ENCODE results near the gene SLN. TPM values are rescaled to one million over a fixed set of nuclear protein-coding genes. Genes with fewer than 3 reads are reported as not detected.

The SLN gene
- polyA plus RNA-seq, 1 donor, result 0.27 TPM

- DNase-seq, result no peak
These were observed 28.0 kb downstream of the SLN start for GRCh38 chr11:107683807-107684206.

GRCh38 chr11:107683061-107683460 lies 28.8 kb downstream of the SLN start:
- no peak for DNase-seq

- DNase-seq, result no peak
These were observed 29.3 kb downstream of the SLN start for GRCh38 chr11:107682572-107682971.

GRCh38 chr11:107682171-107682570 lies 29.7 kb downstream of the SLN start:
- no peak for DNase-seq

- no peak for DNase-seq
These were observed 32.4 kb downstream of the SLN start for GRCh38 chr11:107679255-107680024.

GRCh38 chr11:107678632-107678971 lies 33.3 kb downstream of the SLN start:
- DNase-seq, result no peak

GRCh38 chr11:107677924-107678631 lies 33.8 kb downstream of the SLN start:
- no peak for DNase-seq

- DNase-seq, result no peak
These were observed 35.4 kb downstream of the SLN start for GRCh38 chr11:107676336-107677057.

GRCh38 chr11:107675902-107676301 lies 36.0 kb downstream of the SLN start:
- no peak for DNase-seq

- DNase-seq, result no peak
These were observed 41.8 kb downstream of the SLN start for GRCh38 chr11:107669893-107670601.

GRCh38 chr11:107669191-107669740 lies 42.6 kb downstream of the SLN start:
- DNase-seq, result no peak

- no peak for DNase-seq
These were observed 44.8 kb downstream of the SLN start for GRCh38 chr11:107666911-107667613.

- DNase-seq, result no peak
These were observed 46.8 kb downstream of the SLN start for GRCh38 chr11:107665018-107665417.

- DNase-seq, result no peak
These were observed 50.2 kb downstream of the SLN start for GRCh38 chr11:107661656-107662055.

- DNase-seq, result no peak
These were observed 51.8 kb downstream of the SLN start for GRCh38 chr11:107660066-107660465.

GRCh38 chr11:107659310-107659709 lies 52.5 kb downstream of the SLN start:
- no peak for DNase-seq

Other genes starting within 250 kb of the SLN start
- gene ALKBH8, start 146.3 kb downstream of the SLN start, polyA plus RNA-seq (ENCODE audit: insufficient read length), result 13.5 TPM
- gene ELMOD1, start 120.9 kb downstream of the SLN start, polyA plus RNA-seq (ENCODE audit: insufficient read length), result 0.12 TPM
- 21.1 TPM for gene SLC35F2, start 146.7 kb upstream of the SLN start, polyA plus RNA-seq (ENCODE audit: insufficient read length)
- gene RAB39A, start 216.4 kb upstream of the SLN start, polyA plus RNA-seq (ENCODE audit: insufficient read length), result 1.2 TPM